Heart left ventricle (tissue), 16 donors: Measurements from ENCODE around the gene SLN. TPM values are rescaled to one million over a fixed set of nuclear protein-coding genes. Genes with fewer than 3 reads are reported as not detected.

ENCODE experiments used
- ATAC-seq, 4 donors: fragments of 200-7000 bp; cut with Tn5 transposase; one replicate each; pipeline ENCODE4 v1.9.1; 2020 to 2022; ENCODE audit warnings: moderate library complexity in 4 of 4, mild to moderate bottlenecking in 3 of 4, moderate number of reproducible peaks in 1 of 4
- DNase-seq, 5 donors: peaks; one replicate each; pipeline ENCODE4 v3.0.0-alpha.2; 2020
- H3K27ac ChIP-seq, 12 donors: fragments of 200-600 bp; sonication (generic) in 4 of 12; one replicate each; pipeline versions ENCODE4 v1.5.0 to v1.8.0; 2016 to 2022; ENCODE audit warnings: mild to moderate bottlenecking in 2 of 12
- H3K27me3 ChIP-seq, 9 donors: fragments of 200-600 bp; sonication (generic) in 2 of 9; one replicate each; pipeline versions ENCODE4 v1.5.1 to v1.8.0; 2016 to 2022; ENCODE audit warnings: mild to moderate bottlenecking in 3 of 9
- H3K36me3 ChIP-seq, 9 donors: fragments of 200-600 bp; sonication (generic) in 2 of 9; one replicate each; pipeline versions ENCODE4 v1.5.0 to v1.8.0; 2018 to 2022; ENCODE audit warnings: mild to moderate bottlenecking in 2 of 9
- H3K4me1 ChIP-seq, 12 donors: fragments of 200-600 bp; sonication (generic) in 4 of 12; one replicate each; pipeline versions ENCODE4 v1.5.0 to v1.8.0; 2016 to 2022; ENCODE audit warnings: mild to moderate bottlenecking in 3 of 12
- H3K4me3 ChIP-seq, 12 donors: fragments of 200-600 bp; sonication (generic) in 4 of 12; one replicate each; pipeline versions ENCODE4 v1.5.0 to v1.8.0; 2017 to 2022; ENCODE audit warnings: mild to moderate bottlenecking in 9 of 12, moderate library complexity in 4 of 12
- H3K9me3 ChIP-seq, 12 donors: fragments of 200-600 bp; sonication (generic) in 4 of 12; one replicate each; pipeline versions ENCODE4 v1.5.0 to v1.8.0; 2016 to 2022; ENCODE audit warnings: mild to moderate bottlenecking in 1 of 12
- CTCF ChIP-seq, 12 donors: fragments of 200-600 bp; sonication (generic) in 4 of 12; IDR thresholded peaks; one replicate each; pipeline versions ENCODE4 v1.5.0 to v1.8.0; 2018 to 2022; ENCODE audit warnings: antibody characterized with exemption in 12 of 12, mild to moderate bottlenecking in 5 of 12
- POLR2A ChIP-seq, 2 donors: fragments of 450-650 bp; IDR thresholded peaks; one replicate each; pipeline ENCODE4 v1.6.1; 2017; ENCODE audit warnings: antibody characterized with exemption in 2 of 2, mild to moderate bottlenecking in 2 of 2, moderate library complexity in 2 of 2
- WGBS, 4 donors: extraction: QIAGEN DNeasy Blood & Tissue Kit in 2 of 4; methylation state at CpG; one replicate each; pipeline versions ENCODE4 v1.1.5 to v1.1.7; 2013 to 2018; 5-methylcytosine and 5-hydroxymethylcytosine counted together
- intact Hi-C, 10 donors: fragments of 100-400 bp; cut with DNase I; formaldehyde crosslinking; loops; one replicate each; pipeline versions ENCODE4 v1.11.1 to v1.14.2; 2022
- polyA plus RNA-seq, 2 donors: library from polyadenylated mRNA; stranded (reverse); fragments of 200-250 nt; gene quantifications; one replicate each; pipeline ENCODE4 v1.2.3, GENCODE V29; 2013
- total RNA-seq, 9 donors: library from RNA; depleted of rRNA in 2 of 9; stranded (reverse); fragments of >200 nt in 2 of 9; fragmentation: NEBNext Ultra II Directional in 3 of 9; extraction: Animal tissue kit (Norgen Biotek cat#: 25700) in 3 of 9; gene quantifications; one replicate each; pipeline versions ENCODE4 v1.1.0 to v1.2.4, GENCODE V29; 2016 to 2023
- donor health status: ischemic (EF 13 %, LVEDD 7.1; RV severe dilation, severe dysfunction).
- donor health status: healthy with polysubstance abuse.
- donor health status: DM: no; HTN: yes; CAD: no.
- donor health status: DM: no; HTN: no; CAD: no.
- donor health status: ischemic (EF 25% LVEDD 6.9; RV normal size, moderate dysfunction).
- donor health status: ischemic (EF 25% LVEDD 5.7; RV mildly dilated, moderate dysfunction).
- donor health status: healthy.
- donor health status: DM: yes; HTN: yes; CAD: no.
- donor health status: ischemic (EF 35%, LVEDD 5.7; RV mildly dilated, moderate dysfunction).
- donor health status: nonischemic (EF 11% LVEDD 7.7; RV severe dilation, severe dysfunction).
- donor health status: DM: yes; HTN: yes; CAD: no.
- donor health status: PGD.
- donor health status: ischemic (EF 29% LVEDD 5.4; RV normal size, mild dysfunction).
- donor health status: nonischemic (EF 23%, LVEDD 6.1; RV moderate dilation, normal function).

Gene SLN
- total and polyA plus RNA-seq, 11 donors = 1.1 to 64.8 (median 2.6) TPM

- no peaks in the 10 kb centered on the region for H3K9me3 ChIP-seq
- H3K4me1 ChIP-seq = no peaks in the 10 kb centered on the region
- H3K27ac ChIP-seq = no peak overlapping the region
- no peak for DNase-seq
- no peak for TF ChIP-seq POLR2A (IDR thresholded peaks at IDR 0.05)
- TF ChIP-seq CTCF (IDR thresholded peaks at IDR 0.05) = no peak
- WGBS, 4 donors = 67 to 75% (median 70%) methylated on average over 12 of the region's 12 CpGs
- no peak for ATAC-seq
- no peaks in the 10 kb centered on the region for H3K36me3 ChIP-seq
- H3K27me3 ChIP-seq = peaks cover 0 to 4% (median 0%) of the 10 kb centered on the region in 9 donors
- intact Hi-C loops = no loop called here
- no peak overlapping the region for H3K4me3 ChIP-seq
Measured at GRCh38 chr11:107731941-107732688, 20.3 kb upstream of the SLN start.

- ATAC-seq = no peak
- intact Hi-C loops = no loop called here
- H3K36me3 ChIP-seq = no peaks in the 10 kb centered on the region
Measured at GRCh38 chr11:107722662-107723061, 10.8 kb upstream of the SLN start.

GRCh38 chr11:107721207-107721606 is 9.4 kb upstream of the SLN start:
- no peak for ATAC-seq
- Histone ChIP-seq H3K4me3 (no peak overlapping the region), H3K4me1 (peaks cover 0 to 5% (median 0%) of the 10 kb centered on the region in 12 donors), H3K9me3 (no peaks in the 10 kb centered on the region), H3K27me3 (peaks cover 0 to 3% (median 0%) of the 10 kb centered on the region in 9 donors), H3K36me3 (no peaks in the 10 kb centered on the region), H3K27ac (no peak overlapping the region)
- no peak for DNase-seq
- TF ChIP-seq POLR2A (IDR thresholded peaks at IDR 0.05) (no peak), CTCF (IDR thresholded peaks at IDR 0.05) (no peak)
- 83 to 91% (median 84%) methylated on average over 2 of the region's 2 CpGs for WGBS, 4 donors
- intact Hi-C loops = no loop called here

More at GRCh38 chr11:107722662-107723061, 10.8 kb upstream of the SLN start:
- TF ChIP-seq POLR2A (IDR thresholded peaks at IDR 0.05) (no peak), CTCF (IDR thresholded peaks at IDR 0.05) (no peak)
- Histone ChIP-seq H3K27ac (no peak overlapping the region), H3K9me3 (no peaks in the 10 kb centered on the region), H3K4me3 (no peak overlapping the region), H3K4me1 (peaks cover 0 to 5% (median 0%) of the 10 kb centered on the region in 12 donors), H3K27me3 (peaks cover 0 to 10% (median 0%) of the 10 kb centered on the region in 9 donors)
- no peak for DNase-seq

- peaks cover 0 to 5% (median 0%) of the 10 kb centered on the region in 12 donors for H3K4me1 ChIP-seq
- H3K27ac ChIP-seq = no peak overlapping the region
- 25 to 49% (median 33%) methylated on average over 2 of the region's 2 CpGs for WGBS, 4 donors
- intact Hi-C loops = no loop called here
- no peak for TF ChIP-seq CTCF (IDR thresholded peaks at IDR 0.05)
- no peak for TF ChIP-seq POLR2A (IDR thresholded peaks at IDR 0.05)
- H3K36me3 ChIP-seq = no peaks in the 10 kb centered on the region
- H3K4me3 ChIP-seq = no peak overlapping the region
- H3K27me3 ChIP-seq = peaks cover 0 to 8% (median 0%) of the 10 kb centered on the region in 9 donors
- no peaks in the 10 kb centered on the region for H3K9me3 ChIP-seq
- DNase-seq (no peak), ATAC-seq (no peak)
Measured at GRCh38 chr11:107720303-107720774, 8.5 kb upstream of the SLN start.
